Stimulated activated CD4-positive, alpha-beta T cell treated with anti-CD3 and anti-CD28 coated beads, Interleukin-15, amount 100 ng/mL, for 24 hours (primary cell): ENCODE measurements around the gene METRNL.
"Not testable (repeated sequence)": the region's sequence is repeated elsewhere in the genome, so short reads cannot be mapped to it uniquely, and the experiment has no call there.

Source experiments
- DNase-seq: peaks from one replicate; pipeline ENCODE4 v3.0.0-alpha.2; 2020

Gene METRNL

GRCh38 chr17:83053021-83053681 is 26.3 kb upstream of the METRNL start:
- no peak for DNase-seq

- DNase-seq, result no peak
Measured at GRCh38 chr17:83053739-83054451, 25.5 kb upstream of the METRNL start.

GRCh38 chr17:83054518-83055125 is 24.8 kb upstream of the METRNL start:
- no peak for DNase-seq

GRCh38 chr17:83055176-83055575 is 24.2 kb upstream of the METRNL start:
- DNase-seq, result not testable (repeated sequence)

- no peak for DNase-seq
Measured at GRCh38 chr17:83055911-83056582, 23.4 kb upstream of the METRNL start.

GRCh38 chr17:83056583-83057396 is 22.6 kb upstream of the METRNL start:
- no peak for DNase-seq

GRCh38 chr17:83057397-83057761 is 22.0 kb upstream of the METRNL start:
- no peak for DNase-seq

- no peak for DNase-seq
Measured at GRCh38 chr17:83057793-83058265, 21.6 kb upstream of the METRNL start.

GRCh38 chr17:83058266-83058798 is 21.1 kb upstream of the METRNL start:
- DNase-seq, result no peak

GRCh38 chr17:83061586-83061985 is 17.8 kb upstream of the METRNL start:
- no peak for DNase-seq

- DNase-seq, result no peak
Measured at GRCh38 chr17:83062011-83062817, 17.2 kb upstream of the METRNL start.

GRCh38 chr17:83062818-83063671 is 16.4 kb upstream of the METRNL start:
- DNase-seq, result no peak

GRCh38 chr17:83064021-83064731 is 15.2 kb upstream of the METRNL start:
- DNase-seq, result no peak

GRCh38 chr17:83064732-83065659 is 14.4 kb upstream of the METRNL start:
- no peak for DNase-seq

- DNase-seq, result peak; percentile 0
Measured at GRCh38 chr17:83065660-83066542, 13.5 kb upstream of the METRNL start.

GRCh38 chr17:83066543-83066890 is 12.9 kb upstream of the METRNL start:
- not testable (repeated sequence) for DNase-seq

GRCh38 chr17:83067071-83067717 is 12.2 kb upstream of the METRNL start:
- DNase-seq, result no peak
